Germinal center (tissue), 1 donor: ENCODE data around the gene ATAD2B.

Experiments used
- DNase-seq: peaks from one replicate; pipeline ENCODE4 v3.0.0; 2012; ENCODE audit warnings: mixed read lengths, low spot score

The ATAD2B gene

GRCh38 chr2:23912054-23912453 is 14.9 kb downstream of the ATAD2B start:
- no peak for DNase-seq

DNA sequence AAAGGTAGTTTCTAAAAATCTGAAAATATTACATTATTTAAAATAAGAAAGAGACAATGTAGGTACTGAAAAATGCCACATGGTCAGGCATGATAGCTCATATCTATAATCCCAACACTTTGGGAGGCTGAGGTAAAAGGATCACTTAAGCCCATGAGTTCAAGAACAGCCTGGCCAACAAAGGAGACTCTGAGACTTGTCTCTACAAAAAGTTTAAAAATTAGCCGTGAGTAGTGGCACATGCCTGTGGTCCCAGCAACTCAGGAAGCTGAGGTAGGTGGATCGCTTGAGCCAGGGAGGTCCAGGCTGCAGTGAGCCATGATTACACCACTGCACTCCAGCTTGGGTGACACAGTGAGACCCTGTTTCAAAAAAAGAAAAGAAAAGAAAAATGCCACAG is 21.8 kb downstream of the ATAD2B start:
- no peak for DNase-seq

GRCh38 chr2:23904692-23905091 is 22.2 kb downstream of the ATAD2B start:
- DNase-seq = no peak

DNA sequence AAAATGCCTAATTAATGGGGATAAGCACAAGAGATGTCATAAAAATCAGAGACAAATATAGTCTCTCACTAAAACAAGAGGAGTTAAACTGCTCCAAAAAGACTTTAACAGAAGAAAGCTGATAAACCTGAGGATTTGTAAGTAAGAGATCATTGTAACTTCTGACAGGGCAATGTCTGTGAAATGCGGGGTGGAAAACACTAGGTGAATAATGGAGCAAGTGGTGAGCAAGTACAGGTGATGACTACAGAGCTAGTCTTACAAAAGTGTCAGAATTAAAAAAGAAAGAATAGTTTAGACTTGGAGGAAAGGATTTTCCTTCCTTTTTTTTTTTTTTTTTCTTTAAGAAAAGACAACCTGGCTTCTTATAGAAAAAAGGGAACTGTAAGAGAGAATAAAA is 22.7 kb downstream of the ATAD2B start:
- DNase-seq = no peak

DNA sequence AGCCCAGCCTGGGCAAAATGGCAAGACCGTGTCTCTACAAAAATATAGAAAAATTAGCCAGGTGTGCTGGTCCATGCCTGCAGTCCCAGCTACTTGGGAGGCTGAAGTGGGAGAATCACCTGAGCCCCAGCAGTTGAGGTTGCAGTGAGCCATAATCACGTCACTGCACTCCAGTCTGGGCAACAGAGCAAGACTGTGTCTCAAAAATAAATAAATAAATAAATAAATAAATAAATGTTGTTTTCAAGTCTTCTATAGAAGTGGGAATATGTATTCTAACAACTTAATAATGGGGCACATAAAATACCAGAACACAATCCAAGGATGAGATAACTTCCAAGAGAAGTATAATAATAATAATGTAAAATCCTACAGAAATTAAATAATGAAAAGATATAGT is 23.9 kb downstream of the ATAD2B start:
- DNase-seq = no peak

DNA sequence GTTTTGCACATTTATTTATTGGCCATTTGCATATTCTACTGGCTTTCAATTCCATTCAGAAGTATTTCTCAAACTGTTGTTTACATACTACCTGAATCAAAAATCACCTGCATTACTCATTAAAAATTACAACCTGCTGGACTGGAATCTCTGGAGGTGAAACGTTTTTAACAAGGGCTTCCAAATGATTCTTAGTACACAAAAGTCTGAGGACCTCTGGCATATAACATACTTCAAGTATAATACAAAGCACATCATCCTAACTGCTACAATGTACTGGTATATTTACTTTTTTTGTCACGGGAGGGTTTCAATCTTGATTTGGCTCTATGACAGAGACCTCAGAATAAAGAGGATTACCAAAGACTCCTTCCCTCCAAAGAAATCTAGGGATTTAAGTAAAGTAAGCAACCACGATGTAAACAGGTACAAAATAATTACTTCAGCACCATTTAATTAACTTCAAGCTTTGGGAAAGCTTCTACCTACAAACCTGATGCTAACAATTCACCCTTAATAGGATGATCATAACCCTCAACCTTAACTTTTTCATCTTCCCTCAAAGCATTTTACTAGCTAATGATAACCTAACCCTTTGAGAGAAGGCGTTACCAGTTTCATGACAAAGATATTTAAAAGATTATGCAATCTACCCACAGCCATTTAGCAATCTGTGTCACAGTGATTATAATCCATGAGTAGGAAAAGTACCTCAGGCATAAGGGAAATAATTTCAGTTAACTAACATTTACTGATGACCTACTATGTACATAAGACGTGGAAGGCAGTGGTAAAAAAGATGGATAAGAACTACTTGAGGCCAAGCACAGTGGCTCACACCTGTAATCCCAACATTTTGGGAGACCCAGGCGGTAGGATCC is 24.7 kb downstream of the ATAD2B start:
- no peak for DNase-seq

- no peak for DNase-seq
These were observed 26.2 kb downstream of the ATAD2B start for GRCh38 chr2:23900541-23901322.

- DNase-seq = no peak
These were observed 26.8 kb downstream of the ATAD2B start for GRCh38 chr2:23900133-23900532.

- DNase-seq = no peak
These were observed 55.7 kb downstream of the ATAD2B start for GRCh38 chr2:23871206-23871605.

DNA sequence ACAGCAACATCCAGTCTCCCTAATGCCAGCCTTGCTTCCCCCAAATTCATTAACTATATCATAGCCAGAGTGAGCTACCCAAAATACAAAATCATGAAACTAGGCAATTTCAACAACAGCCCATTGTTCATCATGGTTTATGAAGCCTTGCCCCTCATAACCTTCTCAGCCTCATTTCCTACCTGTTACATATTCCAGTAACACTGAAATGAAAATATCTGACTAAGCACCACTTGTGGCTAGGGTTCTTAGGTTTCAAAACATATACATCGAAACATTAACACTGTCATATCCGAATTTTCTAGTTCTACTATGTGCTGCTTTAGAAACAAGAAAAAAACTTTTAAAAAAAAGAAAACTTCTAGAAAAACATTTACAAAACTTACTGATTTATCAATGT is 59.5 kb downstream of the ATAD2B start:
- no peak for DNase-seq

- DNase-seq = no peak
These were observed 64.1 kb downstream of the ATAD2B start for GRCh38 chr2:23862716-23863426.

DNA sequence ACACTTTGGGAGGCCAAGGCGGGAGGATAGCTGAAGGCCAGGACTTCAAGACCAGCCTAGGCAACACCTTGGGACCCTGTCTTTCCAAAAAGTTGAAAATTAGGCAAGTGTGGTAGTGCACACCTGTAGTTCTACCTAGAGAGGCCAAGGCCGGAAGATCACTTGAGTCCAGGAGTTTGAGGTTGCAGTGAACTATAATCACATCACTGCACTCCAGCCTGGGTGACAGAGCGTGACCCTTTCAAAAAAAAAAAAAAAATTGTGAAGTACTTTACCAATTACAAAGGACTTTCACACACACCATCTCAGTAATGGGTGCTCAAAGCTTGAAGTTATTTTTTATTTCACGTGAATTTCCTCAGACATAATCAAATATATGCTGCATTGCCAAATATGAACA is 65.0 kb downstream of the ATAD2B start:
- no peak for DNase-seq

DNA sequence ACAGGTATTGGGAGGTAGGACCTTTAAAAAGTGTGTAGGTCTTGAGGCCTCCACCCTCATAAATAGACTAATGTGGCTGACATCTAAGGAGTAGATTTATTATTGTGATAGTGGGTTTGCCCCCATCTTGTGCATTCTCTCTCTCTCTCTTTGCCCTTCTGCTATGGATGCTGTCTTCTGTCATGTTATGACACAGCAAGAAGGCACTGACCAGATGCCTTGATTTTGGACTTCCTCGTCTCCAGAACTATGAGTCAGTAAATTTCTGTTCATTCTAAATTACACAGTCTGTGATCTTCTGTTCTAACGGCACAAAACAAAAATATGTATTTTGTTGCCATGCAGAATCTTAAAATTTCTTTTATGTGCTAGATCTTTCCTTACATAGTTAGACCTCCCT is 66.9 kb downstream of the ATAD2B start:
- DNase-seq = no peak

GRCh38 chr2:23859234-23859633 is 67.7 kb downstream of the ATAD2B start:
- DNase-seq = no peak

DNA sequence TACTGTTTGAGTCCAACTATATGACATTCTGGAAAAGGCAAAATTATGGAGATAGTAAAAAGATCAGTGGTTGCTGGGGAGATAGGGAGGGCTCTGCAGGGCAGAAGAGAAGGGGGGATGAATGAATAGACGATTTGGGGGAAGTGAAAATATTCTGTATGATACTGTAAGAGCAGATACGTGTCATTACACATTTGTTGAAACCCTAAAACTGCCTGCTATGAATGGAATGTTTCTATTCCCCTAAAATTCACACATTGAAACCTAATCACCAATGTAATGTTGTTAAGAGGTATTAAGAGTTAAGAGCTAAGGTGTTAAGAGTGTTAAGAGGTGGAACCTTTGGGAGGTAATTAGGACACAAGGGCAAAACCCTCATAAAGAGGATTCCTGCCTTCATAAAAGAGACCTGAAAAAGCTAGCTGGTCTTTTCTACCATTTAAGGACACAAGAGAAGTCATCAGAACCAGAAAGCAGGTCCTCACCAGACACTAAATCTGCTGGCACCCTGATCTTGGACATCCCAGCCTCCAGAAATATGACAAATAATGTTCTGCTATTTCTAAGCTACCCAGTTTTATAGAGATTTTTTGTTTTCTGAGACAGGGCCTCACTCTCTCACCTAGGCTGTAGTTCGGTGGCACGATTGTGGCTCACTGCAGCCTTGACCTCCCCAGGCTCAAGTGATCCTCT is 76.2 kb downstream of the ATAD2B start:
- DNase-seq = no peak

DNA sequence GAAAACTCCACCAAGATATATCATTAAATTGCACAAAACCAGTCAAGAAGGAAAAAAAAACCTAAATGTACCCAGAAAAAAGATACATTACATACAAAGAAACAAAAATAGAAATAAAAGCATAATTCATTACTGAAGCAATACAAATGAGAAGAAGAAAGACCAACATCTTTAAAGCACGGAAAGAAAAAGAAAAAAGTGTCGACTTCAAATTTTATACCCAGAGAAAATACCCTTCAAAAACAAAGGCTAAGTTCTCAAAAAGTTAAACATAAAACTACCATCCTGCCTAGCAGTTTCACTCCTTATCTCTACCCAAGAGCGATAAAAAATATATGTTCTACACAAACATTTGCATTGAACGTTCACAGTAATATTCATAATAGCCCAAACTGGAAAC is 82.0 kb downstream of the ATAD2B start:
- no peak for DNase-seq

DNA sequence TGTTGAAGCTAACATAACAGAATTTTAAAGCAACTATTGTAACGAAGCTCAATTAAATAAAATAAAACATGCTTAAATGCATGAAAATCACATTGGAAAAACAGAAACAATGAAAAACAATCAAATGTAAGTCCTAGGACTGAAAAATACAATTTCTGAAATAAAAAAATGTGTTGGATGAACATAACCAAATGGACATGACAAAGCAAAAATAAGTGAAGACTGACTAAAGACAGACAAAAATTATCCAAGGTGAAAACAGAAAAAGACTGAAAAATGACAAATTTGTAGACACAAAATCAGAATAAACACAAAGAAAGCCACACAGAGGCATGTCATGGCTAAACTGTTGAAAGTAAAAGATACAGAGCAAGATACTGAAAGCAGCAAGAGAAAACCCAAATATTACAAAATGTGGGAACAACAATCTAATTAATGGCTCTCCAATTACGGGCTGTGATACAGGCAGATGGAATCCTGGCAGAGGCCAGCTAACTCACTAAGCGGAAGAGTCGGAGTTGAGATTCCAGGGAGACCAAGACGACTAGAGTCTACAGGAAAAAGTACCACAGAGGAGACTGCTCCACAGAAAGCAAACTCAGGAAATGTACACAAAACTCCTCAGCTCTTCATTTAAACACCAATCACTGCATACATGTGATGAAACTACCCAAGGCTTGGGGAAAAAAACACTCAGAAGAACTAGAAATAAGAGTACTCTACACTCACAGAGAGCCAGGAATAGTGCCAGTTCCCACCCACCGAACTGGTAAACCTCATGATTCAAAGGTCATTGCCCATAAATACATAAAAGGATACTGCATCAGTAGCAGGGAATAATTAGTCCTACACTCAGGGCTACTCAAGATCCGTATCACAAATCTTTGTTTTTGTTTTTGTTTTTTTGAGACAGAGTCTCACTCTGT is 83.6 kb downstream of the ATAD2B start:
- no peak for DNase-seq

- DNase-seq = no peak
These were observed 86.9 kb downstream of the ATAD2B start for GRCh38 chr2:23839919-23840578.

GRCh38 chr2:23838996-23839395 is 87.9 kb downstream of the ATAD2B start:
- DNase-seq = no peak

GRCh38 chr2:23838581-23838980 is 88.3 kb downstream of the ATAD2B start:
- no peak for DNase-seq
